ENCODE data around the gene ZCCHC7.

The ZCCHC7 gene

DNA sequence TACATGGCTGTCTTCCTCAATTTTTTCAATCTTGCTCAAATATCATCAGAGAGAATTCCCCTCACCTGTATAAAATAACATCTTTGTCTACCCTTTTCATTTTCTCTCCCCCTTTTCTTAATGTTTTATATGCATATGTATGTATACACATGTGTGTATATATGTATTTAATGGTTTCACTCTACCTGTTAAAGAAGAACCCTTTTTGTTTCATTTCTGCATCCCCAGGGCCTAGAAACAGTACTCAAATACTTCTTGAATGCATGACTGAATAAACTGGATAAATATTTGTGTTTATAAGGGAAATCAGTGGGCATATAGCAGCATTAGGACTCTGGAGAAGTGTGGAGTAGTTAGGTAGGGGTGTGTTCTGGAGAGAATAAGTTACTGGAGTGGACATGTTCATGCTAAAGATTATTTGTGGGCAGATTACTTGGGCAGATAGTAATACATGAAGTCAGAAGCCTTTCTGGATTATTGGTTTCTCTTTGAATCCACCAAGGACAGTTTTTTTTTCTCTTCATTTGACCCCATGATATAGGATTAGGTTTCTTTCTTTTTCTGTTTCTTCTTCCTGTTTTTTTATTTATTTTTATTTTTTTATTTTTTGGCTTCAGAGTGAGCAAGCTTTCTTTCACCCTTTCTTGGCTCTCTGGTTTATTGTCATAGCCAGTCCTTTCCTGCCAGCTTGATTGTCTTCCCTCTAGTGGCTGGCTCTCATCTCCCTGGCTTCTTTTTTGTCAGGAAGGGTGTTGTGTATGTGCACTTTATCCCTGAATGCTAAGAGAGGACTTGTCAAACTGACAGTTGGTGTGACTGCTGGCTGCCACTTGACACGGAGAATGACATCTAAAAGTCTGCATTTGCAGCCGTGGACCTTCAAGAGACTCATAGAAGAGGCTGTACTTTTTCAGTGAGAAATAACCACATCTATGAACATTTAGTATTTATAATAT, 89.3 kb downstream of the ZCCHC7 start:
- DNase-seq (ENCODE audit: low read depth in 2 of 2) = no peak

DNA sequence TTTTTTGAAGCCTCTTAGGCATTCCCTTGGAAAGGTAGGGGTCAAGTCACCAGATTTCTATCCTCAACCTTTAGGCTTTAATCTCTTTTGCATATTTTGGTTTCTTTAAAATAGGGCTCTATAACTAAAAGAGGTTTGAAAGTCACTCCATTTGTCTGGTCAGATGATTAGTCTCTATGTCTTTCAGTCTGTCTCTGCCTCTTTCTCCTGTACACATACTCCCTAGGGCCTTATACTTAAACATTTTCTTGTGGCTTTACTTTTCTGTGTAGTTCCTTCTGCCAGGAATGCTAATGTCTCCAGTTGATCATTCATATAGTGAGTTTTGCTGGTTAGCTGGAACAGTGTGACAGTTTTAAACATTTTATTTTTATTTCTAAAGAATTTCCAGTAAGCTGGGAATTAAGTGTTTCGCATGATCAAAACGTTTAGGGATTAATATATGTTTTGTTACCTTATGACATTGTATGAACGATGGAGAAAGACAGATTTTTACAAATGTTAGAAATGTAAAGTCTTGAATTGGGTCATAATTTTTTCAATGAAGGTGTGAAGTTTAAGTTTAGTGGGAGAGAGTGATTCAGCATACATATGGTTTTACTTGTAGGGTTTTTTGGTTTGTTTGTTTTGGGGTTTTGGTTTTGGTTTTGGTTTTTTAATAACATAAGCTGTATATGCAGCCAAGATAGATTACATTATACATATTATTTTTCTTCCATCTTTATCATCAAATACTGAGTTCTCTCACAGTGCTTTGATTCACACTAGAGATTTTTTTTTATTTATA, 90.6 kb downstream of the ZCCHC7 start:
- no peak for DNase-seq (ENCODE audit: low read depth in 2 of 2)

DNA sequence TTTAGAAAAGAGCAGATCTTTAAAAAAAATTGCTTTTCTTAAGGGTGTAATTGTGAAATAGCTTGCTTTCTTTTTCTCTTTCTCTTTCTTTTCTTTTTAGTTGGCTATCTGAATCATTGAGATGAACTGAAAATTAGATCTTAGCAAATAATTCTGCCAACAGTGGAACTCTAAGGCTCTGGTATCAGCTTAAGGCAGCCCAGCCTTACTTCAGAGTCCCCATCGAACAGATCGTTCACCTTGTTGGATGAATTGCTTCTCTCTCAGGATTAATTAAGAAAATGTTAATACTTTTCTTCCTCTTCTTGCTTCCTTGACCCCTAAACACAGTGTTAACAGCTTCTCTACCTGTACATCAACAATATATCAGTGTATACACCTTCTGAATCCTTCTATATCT, 92.1 kb downstream of the ZCCHC7 start:
- DNase-seq (ENCODE audit: low read depth in 2 of 2) = no peak

DNA sequence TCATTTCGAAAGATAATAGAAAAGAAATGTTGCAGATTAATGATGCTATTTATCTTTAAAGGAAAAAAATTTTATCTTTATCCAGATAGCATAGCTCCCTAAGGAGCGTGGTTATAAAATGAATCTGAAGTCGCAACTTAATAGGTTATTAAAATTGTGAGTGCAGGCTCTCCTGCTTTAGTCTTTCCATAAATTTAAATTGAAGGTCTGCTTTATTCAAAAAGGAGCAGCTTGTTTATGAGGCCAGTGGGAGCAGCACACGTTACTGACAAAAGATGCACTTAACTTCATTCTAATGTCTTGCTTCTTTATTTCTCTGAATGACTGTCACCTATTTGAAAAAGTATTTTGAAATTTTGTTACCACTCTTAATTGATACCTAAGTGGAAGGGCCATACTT, 95.0 kb downstream of the ZCCHC7 start:
- DNase-seq (ENCODE audit: low read depth in 2 of 2) = no peak

DNA sequence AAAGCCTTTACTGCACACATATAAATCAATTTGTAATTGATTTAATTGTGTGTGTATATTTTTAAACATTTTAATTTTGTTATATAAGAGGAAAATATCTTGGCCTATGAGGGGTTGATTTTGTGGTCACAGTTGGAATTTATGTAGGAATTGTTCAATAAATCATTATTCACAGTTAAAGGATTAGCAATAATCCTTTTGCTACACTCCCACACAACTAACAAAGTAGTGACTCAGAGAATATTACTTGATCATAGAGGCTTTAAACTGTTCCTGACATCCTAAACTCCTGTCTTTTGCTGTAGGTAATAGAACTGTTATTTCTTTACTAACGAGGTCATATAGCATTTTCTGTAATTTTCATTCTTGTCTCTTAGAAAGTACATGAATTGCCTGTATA, 95.5 kb downstream of the ZCCHC7 start:
- no peak for DNase-seq (ENCODE audit: low read depth in 2 of 2)

DNA sequence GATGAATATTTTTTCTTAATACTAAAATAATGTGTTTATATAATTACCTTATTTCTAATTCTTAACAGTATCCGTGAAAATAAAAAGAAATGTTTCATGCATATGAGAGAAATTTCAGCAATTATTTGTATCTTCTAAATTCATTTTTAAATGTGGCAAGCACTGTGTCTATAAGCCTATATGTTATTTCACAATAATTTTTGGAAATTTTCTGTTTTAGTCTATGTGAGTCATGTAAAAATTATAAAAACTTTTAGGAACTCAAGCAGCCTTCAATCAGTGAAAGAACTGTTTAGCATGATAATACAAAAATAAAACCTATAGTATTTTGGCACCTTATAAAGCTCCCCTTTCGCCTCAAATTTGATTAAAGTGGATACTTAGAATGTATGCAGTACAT, 96.8 kb downstream of the ZCCHC7 start:
- DNase-seq (ENCODE audit: low read depth in 2 of 2) = no peak

DNA sequence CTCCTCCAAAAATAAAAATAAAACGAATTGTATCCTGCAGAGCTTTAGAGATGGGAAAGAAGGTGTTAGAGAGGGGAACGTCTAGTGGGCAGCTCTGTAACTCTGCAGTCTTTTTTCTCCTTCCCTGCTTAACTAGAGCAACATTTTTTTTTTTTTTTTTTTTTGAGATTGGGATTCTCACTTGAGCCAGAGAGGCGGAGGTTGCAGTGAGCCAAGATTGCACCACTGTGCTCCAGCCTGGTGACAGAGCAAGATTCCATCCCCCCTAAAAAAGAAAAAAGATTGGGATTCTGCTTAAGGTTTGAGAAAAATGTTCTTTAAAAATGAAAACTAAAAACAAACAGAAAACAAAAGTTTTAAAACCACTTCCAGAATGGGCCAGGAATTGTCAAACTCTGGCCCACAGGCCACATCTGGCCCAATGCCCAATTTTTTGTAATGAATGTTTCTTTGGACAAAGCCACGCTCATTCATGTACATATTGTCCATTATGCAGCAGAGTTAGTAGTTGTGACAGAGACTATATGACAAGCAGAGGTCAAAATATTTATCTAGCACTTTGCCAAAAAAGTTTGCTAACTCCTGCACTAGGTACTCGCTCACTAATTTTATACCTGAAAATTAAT, 98.5 kb downstream of the ZCCHC7 start:
- DNase-seq (ENCODE audit: low read depth in 2 of 2) = no peak

DNA sequence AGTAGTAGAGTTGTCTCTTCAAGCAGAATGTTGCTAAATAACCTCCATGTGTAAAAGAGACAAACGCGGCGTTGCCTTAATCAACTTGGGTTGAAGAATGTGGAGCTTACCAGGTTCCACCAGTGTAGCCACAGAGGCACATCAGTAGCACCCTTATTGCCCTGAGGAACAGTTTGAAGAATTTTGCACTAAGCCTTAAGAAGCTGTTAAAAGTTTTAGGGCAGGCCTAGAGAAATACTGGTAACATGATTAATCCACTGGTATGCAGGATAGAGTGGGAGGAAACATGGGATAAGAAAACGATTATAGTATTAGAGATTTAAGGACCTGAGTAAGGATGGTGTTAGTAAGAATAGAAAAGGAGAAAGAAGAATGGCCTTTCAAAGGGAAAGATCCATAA, 100.6 kb downstream of the ZCCHC7 start:
- DNase-seq (ENCODE audit: low read depth in 2 of 2) = no peak

DNA sequence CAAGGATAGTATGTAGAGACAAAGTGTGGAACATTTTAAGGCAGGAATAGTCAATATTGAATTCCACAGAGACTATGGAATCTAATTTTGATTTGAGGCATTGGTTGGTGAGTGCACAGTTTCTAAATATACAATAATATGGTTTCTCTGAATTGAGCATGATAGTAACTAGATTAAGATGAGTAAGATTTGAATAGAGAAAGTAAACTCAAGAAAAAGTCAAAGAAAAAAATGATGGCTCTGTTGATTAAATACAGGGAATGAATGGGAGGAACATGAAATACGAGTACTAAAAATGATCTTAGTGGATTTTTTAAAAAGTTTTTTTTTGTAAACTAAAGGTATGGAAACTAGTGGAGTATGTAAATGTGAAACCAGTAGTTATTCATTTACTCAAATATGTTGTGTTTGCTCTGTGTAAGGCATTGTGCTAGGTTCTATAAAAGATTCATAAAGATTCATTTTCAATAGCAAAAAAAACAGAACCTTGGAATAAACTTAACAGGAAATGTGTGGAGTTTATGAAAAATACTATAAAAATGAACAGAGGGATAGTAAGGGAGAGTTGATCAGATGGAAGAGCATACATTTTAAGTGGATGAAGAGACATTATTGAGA, 101.2 kb downstream of the ZCCHC7 start:
- DNase-seq (ENCODE audit: low read depth in 2 of 2) = no peak

DNA sequence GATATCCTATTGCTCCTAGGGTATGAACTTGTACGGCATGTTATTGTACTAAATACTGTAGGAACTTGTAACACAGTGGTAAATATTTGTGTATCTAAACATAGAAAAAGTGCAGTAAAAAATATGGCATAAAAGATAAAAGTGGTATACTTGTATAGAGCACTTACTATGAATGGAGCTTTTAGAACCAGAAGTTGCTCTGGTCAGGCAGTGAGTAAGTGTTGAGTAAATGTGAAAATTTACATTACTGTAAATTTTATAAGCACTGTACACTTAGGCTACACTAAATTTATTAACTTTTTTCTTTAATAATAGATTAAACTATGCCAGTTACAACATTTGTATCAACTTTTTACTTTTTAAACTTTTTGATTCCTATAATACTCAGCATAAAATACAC, 109.1 kb downstream of the ZCCHC7 start:
- DNase-seq (ENCODE audit: low read depth in 2 of 2) = no peak

DNA sequence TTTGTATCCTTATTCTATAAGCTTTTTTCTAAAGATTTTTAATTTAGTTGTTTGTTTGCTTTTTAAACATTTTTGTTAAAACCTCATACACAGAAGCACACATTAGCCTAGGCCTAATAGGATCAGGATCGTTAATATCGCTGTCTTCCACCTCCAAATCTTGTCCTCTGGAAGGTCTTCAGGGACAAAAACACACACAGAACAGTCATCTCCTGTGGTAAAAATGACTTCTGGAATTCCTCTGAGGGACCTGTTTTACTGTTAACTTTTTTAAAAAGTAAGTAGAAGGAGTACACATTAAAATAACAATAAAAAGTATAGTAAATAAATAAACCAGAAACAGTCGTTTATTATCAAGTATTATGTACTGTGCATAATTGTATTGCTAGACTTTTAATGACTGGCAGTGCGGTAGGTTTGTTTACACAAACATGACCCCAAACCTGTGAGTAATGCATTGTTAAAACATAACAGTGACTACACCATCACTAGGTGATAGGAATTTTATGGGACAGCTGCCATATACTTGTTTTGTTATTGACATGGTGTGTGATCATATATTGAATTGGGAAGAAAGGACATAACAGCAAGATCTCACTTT, 109.6 kb downstream of the ZCCHC7 start:
- DNase-seq (ENCODE audit: low read depth in 2 of 2) = no peak

DNA sequence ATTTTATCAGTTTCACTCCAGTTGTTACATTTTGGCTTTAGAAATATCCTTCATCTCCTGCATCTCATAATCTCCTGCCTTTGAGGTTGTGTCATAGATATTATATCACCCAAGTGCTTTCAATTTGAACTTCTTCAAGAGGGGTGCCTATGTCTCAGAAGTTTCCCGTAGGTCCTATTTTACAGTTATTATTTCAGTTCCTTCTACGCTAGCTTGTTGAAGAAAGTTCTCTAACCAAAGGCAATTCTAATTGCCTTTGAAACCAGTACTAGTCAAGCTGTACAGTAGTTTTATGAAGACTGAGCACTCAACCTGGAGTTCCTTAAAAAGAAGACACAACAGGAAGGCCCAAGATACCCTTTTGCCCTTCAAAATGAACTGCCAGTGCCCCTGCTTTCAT, 116.4 kb downstream of the ZCCHC7 start:
- DNase-seq (ENCODE audit: low read depth in 2 of 2) = no peak

DNA sequence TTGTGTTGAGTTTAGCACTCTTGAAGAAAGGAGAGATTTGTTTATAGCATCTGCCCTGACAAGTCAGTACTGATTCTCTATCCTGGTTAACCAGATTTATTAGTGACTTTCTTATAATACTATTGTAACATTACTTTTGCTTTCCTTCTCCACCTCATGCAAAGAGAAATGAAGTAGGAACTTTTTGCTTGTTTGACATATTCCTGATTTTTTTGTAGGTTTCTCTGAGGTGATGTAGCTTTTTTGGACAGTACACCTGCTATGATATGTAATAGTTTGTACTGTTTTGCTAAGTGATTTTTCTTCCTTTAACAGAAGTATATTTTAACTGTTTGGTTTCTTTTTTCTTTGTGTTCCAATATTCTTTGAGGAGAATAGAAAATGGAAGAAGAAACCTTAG, 117.7 kb downstream of the ZCCHC7 start:
- DNase-seq (ENCODE audit: low read depth in 2 of 2) = no peak

DNA sequence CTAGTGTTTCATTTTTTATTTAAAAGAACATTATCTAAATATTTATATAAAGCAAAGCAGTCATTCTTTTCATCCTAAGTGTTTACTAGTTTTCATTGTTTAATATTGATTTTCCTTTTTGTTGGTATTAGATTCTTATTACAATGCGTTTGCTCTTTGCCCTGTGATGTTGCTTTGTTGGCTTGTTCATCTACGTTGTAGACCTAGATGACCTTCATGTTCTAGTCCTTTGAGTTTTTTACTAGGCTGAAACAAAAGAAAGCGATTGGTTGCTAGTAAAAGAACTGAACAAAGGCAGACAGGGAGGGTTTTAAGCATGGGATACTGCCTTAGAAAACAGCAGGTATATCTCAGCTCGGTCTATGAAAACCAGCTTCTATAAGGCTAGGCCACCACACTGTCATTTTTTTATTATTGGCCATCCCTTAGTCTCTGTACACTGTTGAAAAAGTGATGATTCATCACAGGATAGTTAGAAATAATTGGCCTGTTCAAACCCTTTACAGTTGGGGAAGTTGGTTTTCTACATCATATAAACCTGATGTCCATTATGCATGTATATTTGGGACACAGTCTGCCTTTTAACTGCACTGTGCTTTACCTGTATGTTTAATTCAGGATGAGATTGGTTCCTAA, 119.0 kb downstream of the ZCCHC7 start:
- no peak for DNase-seq (ENCODE audit: low read depth in 2 of 2)

DNA sequence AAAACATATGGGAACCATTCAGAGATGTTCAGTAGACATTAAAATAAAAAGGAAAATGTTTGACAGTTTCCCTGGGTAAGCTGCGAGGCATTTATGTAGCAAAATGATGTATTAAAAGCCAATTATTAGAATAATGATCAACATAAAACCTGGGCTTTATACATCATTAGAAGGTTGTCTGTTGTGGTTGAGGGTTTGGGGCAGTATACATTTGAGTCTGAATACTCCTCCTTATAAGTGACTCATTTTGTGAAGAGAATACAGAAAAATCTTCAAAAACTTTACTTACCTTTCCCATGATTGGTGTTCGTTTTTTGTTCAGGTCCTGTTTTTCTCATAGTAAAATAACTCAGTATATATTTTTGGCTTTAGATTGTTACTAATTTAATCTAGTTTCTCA, 119.5 kb downstream of the ZCCHC7 start:
- no peak for DNase-seq (ENCODE audit: low read depth in 2 of 2)

DNA sequence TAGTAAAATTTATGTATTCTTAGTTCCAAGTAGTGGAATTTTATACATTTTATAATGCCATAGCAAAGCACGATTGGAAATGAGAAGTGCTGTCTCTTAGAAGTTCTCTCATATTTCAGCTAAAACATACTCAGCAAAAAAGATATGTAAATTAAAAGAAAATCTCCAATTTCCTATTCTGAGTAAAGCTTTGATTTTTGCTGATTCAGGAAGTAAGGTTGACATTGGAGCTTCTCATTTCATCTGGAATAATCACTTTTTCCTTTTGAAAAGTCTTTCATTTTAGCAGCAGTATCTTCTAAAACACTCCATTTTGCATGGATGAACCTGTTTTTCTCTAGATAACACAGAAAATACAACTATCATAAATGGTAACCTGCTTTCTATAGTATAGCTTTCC, 121.0 kb downstream of the ZCCHC7 start:
- DNase-seq (ENCODE audit: low read depth in 2 of 2) = no peak

DNA sequence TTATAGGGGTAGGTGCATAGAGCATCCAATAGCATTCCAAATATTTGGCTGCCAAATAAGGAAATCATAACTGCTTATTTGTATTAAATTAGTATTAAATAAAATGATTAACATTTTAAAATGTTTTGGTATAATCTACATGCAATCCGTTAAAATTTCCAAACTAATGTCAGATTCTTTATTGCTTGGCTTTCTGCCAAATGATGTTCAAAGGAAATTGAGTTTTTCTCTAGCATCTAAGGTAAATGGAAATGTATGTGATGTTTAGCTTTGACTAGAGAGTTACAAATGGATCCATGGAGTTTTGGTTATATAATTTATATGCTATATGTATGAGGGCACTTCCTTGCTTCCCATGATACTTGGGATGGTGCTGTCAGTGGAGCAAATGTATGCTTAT, 121.7 kb downstream of the ZCCHC7 start:
- DNase-seq (ENCODE audit: low read depth in 2 of 2) = no peak

DNA sequence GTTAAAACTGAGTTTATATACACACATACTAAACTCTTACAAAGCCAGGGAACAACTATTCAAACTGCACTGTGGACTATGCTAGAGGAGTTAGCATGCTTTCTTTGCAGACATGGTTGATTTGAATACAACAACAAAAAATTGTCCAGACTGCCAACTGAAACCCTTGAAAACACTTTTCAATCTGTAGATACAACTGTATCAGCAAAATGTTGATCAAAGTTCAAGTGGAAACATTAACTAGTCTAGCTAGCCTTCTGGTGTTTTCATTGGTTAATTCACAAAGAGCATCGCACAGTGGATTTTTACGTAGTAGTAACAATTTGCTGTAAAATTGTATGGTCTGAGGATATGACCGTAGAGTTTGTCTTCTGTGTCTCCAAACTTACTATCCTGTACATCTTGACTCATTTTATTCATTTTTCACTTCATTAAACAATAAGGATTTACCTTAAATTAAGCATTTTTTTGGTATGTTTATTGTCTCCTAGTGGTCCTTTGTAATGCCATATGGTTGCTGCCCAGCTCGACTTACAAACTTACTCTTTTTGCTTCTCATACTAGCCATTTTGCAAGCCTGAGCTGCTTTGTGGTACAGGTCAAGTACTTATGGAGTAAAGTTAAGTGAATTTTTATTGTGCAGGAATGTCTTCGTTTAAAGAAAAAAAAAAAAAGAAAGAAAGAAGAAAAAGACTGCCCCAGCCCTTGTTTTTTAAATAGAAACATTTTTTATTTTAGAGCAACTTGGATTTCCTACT, 123.4 kb downstream of the ZCCHC7 start:
- DNase-seq (ENCODE audit: low read depth in 2 of 2) = no peak

DNA sequence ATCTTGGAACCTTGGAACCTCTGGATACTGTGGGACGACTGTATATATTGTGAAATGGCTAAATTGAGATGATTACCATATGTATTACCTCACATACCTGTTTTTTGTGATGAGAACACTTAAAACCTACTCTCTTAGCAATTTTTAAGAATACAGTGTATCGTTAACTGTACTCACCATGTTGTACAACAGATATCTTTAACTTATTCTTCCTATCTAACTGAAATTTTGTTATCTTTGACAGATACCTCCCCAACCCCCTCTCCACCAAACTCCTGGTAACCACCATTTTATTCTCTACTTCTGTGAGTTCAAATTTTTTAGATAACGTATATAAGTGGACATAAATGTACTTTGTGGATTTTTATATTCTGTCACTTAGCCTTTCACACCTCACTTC, 126.5 kb downstream of the ZCCHC7 start:
- DNase-seq (ENCODE audit: low read depth in 2 of 2) = no peak

DNA sequence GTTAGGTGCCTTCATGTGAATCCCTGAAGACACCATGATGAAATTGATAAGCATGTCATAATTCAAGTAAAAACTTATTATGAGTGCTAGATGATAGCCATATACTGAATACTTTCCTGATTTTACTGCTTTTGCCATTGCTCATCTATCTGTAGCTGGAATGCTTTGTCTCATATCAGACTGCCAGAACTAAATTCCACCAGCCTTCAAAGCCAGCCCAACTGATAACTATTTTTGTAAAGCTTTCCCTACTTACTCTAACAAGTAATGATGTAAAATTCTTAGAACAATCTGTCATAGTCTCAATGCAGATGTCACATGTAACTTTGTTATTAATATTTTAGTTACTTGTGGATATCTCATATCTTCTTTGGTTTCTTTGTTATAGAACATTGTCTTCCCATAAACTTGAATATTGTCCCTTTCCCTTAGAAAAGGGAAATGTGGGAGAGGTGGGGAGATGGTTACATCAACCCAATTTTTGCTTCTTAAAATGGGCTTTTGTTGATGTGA, 128.3 kb downstream of the ZCCHC7 start:
- no peak for DNase-seq (ENCODE audit: low read depth in 2 of 2)
